Osteoblast (primary cell): ENCODE results near the gene MRS2. TPM values are rescaled to one million over a fixed set of nuclear protein-coding genes. Genes with fewer than 3 reads are reported as not detected.
"Not testable (repeated sequence)": the region's sequence is repeated elsewhere in the genome, so short reads cannot be mapped to it uniquely, and the experiment has no call there.

Source experiments
- DNase-seq: peaks from one replicate; pipeline ENCODE4 v3.0.0; 2011; ENCODE audit warnings: low spot score, mixed read lengths; ENCODE audit not compliant: insufficient read length; ENCODE audit errors: missing footprints
- H2AFZ ChIP-seq: 2 replicates; pipeline ENCODE4 v1.6.0; 2011; ENCODE audit warnings: mild to moderate bottlenecking, low read length
- H3K27ac ChIP-seq: 2 replicates; pipeline ENCODE4 v1.5.1; 2011; ENCODE audit warnings: mild to moderate bottlenecking, low read depth, low read length, moderate library complexity
- H3K27me3 ChIP-seq: 2 replicates; pipeline ENCODE4 v1.6.0; 2012; ENCODE audit warnings: mild to moderate bottlenecking, control low read depth, inconsistent platforms, low read length, moderate library complexity; ENCODE audit not compliant: insufficient read depth
- H3K36me3 ChIP-seq: 2 replicates; pipeline ENCODE4 v1.5.1; 2011; ENCODE audit warnings: mild to moderate bottlenecking, low read length, control low read depth, moderate library complexity; ENCODE audit not compliant: insufficient read depth
- H3K4me1 ChIP-seq: 2 replicates; pipeline ENCODE4 v1.5.1; 2011; ENCODE audit warnings: mild to moderate bottlenecking, low read length, control low read depth, moderate library complexity; ENCODE audit not compliant: insufficient read depth
- H3K4me2 ChIP-seq: 2 replicates; pipeline ENCODE4 v1.6.0; 2011; ENCODE audit warnings: mild to moderate bottlenecking, low read length; ENCODE audit not compliant: insufficient read depth
- H3K4me3 ChIP-seq: fragments of 200-600 bp; sonication (generic); 3 replicates; pipeline ENCODE4 v1.5.1; 2012; ENCODE audit warnings: mild to moderate bottlenecking, low read length, inconsistent platforms; ENCODE audit not compliant: insufficient read depth
- H3K79me2 ChIP-seq: 2 replicates; pipeline ENCODE4 v1.6.0; 2012; ENCODE audit warnings: mild to moderate bottlenecking, low read length, control low read depth, inconsistent platforms; ENCODE audit not compliant: insufficient read depth
- H3K9me3 ChIP-seq: 2 replicates; pipeline ENCODE4 v1.5.1; 2011; ENCODE audit warnings: low read depth, low read length, control low read depth
- H4K20me1 ChIP-seq: 2 replicates; pipeline ENCODE4 v1.6.0; 2012; ENCODE audit warnings: mild to moderate bottlenecking, low read length, control low read depth; ENCODE audit not compliant: insufficient read depth
- CTCF ChIP-seq: IDR thresholded peaks from 2 replicates; pipeline ENCODE4 v1.5.1; 2011; ENCODE audit warnings: mild to moderate bottlenecking, low read depth, low read length, moderate library complexity; ENCODE audit errors: extremely low read depth
- total RNA-seq: library from RNA; depleted of rRNA; stranded (reverse); fragments of >200 nt; gene quantifications from 2 replicates; pipeline ENCODE4 v1.2.3, GENCODE V29; 2012

MRS2 gene
- total RNA-seq, 1 donor: 23.5 TPM

GRCh38 chr6:24357336-24358218 lies 45.2 kb upstream of the MRS2 start, which contains the start of gene DCDC2:
Gene DCDC2 (minus strand): TSS chr6:24358059. CDS start chr6:24357750, 309 bp downstream.
- H3K4me1 ChIP-seq: peaks cover 5% of the 10 kb centered on the region
- peak within 1 kb of the TSS; percentile 65 for H3K4me2 ChIP-seq
- H3K36me3 ChIP-seq: no peaks in the 10 kb centered on the region
- no peak for TF ChIP-seq CTCF
- H3K27me3 ChIP-seq: peaks cover 26% of the 10 kb centered on the region
- DNase-seq: no peak
- no peaks in the 10 kb centered on the region for H3K9me3 ChIP-seq
- no peak within 1 kb of the TSS for H3K27ac ChIP-seq
- H2AFZ ChIP-seq: peak within 1 kb of the TSS; percentile 59
- H3K4me3 ChIP-seq: peak within 1 kb of the TSS; percentile 39
- H3K79me2 ChIP-seq: no peaks in the 10 kb centered on the region
- no peaks in the 10 kb centered on the region for H4K20me1 ChIP-seq

DNA sequence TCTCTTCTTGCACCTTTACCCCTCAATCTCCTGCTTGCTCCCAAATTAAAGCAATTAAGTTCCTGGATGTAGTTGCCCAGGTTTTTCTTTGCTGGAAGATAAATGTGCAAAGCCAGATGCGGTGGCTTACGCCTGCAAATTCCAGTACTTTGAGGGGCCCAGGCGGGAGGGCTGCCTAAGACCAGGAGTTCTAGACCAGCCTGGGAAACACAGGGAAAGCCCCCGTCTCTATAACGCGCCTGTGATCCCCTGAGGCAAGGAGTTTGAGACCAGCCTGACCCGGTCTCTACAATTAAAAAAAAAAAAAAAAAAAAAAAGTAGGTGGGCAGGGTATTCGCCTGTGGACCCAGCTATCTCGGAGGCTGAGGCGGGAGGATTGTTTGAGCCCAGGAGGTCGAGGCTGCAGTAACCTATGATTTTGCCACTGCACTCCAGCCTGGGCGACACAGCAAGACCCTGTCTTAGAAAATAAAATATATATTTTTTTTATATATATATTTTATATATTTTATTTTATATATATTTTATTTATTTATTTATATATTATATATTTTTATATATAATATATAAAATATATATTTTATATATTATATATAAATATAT lies 44.4 kb upstream of the MRS2 start:
- H3K4me1 ChIP-seq: peaks cover 5% of the 10 kb centered on the region
- TF ChIP-seq CTCF: no peak
- H4K20me1 ChIP-seq: no peaks in the 10 kb centered on the region
- no peaks in the 10 kb centered on the region for H3K36me3 ChIP-seq
- H3K4me3 ChIP-seq: peak overlapping the region; percentile 39
- H3K4me2 ChIP-seq: peak overlapping the region; percentile 65
- H2AFZ ChIP-seq: peak overlapping the region; percentile 59
- H3K9me3 ChIP-seq: no peaks in the 10 kb centered on the region
- no peak for DNase-seq
- no peaks in the 10 kb centered on the region for H3K79me2 ChIP-seq
- H3K27ac ChIP-seq: no peak overlapping the region
- H3K27me3 ChIP-seq: peaks cover 26% of the 10 kb centered on the region

- peak; percentile 71 for TF ChIP-seq CTCF
- H3K79me2 ChIP-seq: no peaks in the 10 kb centered on the region
Observed at GRCh38 chr6:24359640-24360454, 42.9 kb upstream of the MRS2 start.

GRCh38 chr6:24362363-24362762 lies 40.4 kb upstream of the MRS2 start:
- H3K4me1 ChIP-seq, H3K9me3 ChIP-seq, H3K36me3 ChIP-seq, H3K79me2 ChIP-seq, H3K27ac ChIP-seq, H2AFZ ChIP-seq, H3K4me2 ChIP-seq, H3K4me3 ChIP-seq, H4K20me1 ChIP-seq, DNase-seq: not testable (repeated sequence)
- peaks cover 10% of the 10 kb centered on the region for H3K27me3 ChIP-seq

More at GRCh38 chr6:24359640-24360454, 42.9 kb upstream of the MRS2 start:
- Histone ChIP-seq H3K27me3 (peaks cover 26% of the 10 kb centered on the region), H3K27ac (peak overlapping the region; percentile 0), H3K9me3 (no peaks in the 10 kb centered on the region), H3K4me1 (peaks cover 5% of the 10 kb centered on the region), H3K4me2 (peak overlapping the region; percentile 73), H3K36me3 (no peaks in the 10 kb centered on the region), H2AFZ (peak overlapping the region; percentile 73), H4K20me1 (no peaks in the 10 kb centered on the region), H3K4me3 (peak overlapping the region; percentile 63)
- peak; percentile 85 for DNase-seq

DNA sequence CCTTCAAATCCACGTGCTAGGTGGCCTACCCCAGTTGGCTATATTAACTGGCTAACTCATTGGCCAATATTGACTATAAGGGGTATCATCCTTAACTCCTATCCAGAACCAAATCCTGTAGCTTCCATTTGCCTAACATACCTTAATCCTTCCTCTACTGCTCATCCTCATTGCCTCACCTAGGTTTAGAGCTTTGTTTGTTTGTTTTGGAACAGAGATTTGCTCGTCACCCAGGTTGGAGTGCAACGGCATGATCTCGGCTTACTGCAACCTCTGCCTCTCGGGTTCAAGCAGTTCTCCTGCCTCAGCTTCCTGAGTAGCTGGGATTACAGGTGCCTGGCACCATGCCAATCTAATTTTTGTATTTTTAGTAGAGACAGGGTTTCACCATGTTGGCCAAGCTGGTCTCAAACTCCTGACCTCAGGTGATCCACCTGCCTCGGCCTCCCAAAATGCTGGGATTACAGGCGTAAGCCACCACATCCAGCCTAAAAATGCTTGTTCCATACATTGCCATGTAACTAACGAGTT lies 37.6 kb upstream of the MRS2 start:
- H3K4me2 ChIP-seq, H2AFZ ChIP-seq, H3K27me3 ChIP-seq, H3K36me3 ChIP-seq, H3K9me3 ChIP-seq, H4K20me1 ChIP-seq, H3K4me1 ChIP-seq, DNase-seq, H3K4me3 ChIP-seq, H3K27ac ChIP-seq, H3K79me2 ChIP-seq: not testable (repeated sequence)
